ENCODE data around the gene GRIP1.

Gene GRIP1

DNA sequence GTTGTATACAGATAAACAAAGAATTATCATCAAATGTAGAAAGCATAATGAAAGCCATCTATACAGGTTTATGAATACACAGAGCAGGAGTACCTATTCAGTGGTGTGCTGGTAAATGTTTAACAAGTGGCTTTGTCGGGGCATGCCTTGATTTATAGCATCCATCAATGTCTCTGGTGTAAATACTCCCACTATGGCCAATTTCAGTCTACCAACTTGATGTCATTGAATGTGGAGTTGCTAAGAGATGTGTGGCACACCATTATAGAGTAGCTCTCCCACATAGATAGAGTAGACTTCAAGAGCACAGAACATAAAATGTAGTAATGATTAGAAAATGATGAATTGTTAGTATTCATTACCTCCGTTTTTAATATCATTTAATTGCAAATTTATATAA lies 9.3 kb downstream of the GRIP1 start:
- no peaks in the 10 kb centered on the region for H3K9me3 ChIP-seq (ENCODE audit: insufficient read depth, low read length)
- H3K9ac ChIP-seq (ENCODE audit: insufficient read length, low read depth), result no peak overlapping the region
- no peaks in the 10 kb centered on the region for H3K27me3 ChIP-seq (ENCODE audit: insufficient read depth, insufficient read length)
- TF ChIP-seq ZNF274 (IDR thresholded peaks at IDR 0.05; ENCODE audit: low read depth, low read length) (no peak), YY1 (IDR thresholded peaks at IDR 0.05; ENCODE audit: insufficient read depth, insufficient read length) (no peak), SUZ12 (IDR thresholded peaks at IDR 0.05; ENCODE audit: extremely low read depth, insufficient read depth, insufficient read length) (no peak)
- H3K4me3 ChIP-seq (ENCODE audit: insufficient read length, low read depth), result no peak overlapping the region
- no peak for DNase-seq (ENCODE audit: low read depth, low spot score)
- no peaks in the 10 kb centered on the region for H3K36me3 ChIP-seq (ENCODE audit: insufficient read depth, insufficient read length, low read length)
- no peaks in the 10 kb centered on the region for H3K4me1 ChIP-seq (ENCODE audit: insufficient read depth, insufficient read length)

GRCh38 chr12:66668311-66668710 lies 10.6 kb downstream of the GRIP1 start:
- Histone ChIP-seq H3K9me3 (ENCODE audit: insufficient read depth, low read length) (no peaks in the 10 kb centered on the region), H3K4me3 (ENCODE audit: insufficient read length, low read depth) (no peak overlapping the region), H3K9ac (ENCODE audit: insufficient read length, low read depth) (no peak overlapping the region), H3K4me1 (ENCODE audit: insufficient read depth, insufficient read length) (no peaks in the 10 kb centered on the region), H3K36me3 (ENCODE audit: insufficient read depth, insufficient read length, low read length) (no peaks in the 10 kb centered on the region), H3K27me3 (ENCODE audit: insufficient read depth, insufficient read length) (no peaks in the 10 kb centered on the region)
- DNase-seq (ENCODE audit: low read depth, low spot score), result no peak
- TF ChIP-seq ZNF274 (IDR thresholded peaks at IDR 0.05; ENCODE audit: low read depth, low read length) (no peak), YY1 (IDR thresholded peaks at IDR 0.05; ENCODE audit: insufficient read depth, insufficient read length) (no peak), SUZ12 (IDR thresholded peaks at IDR 0.05; ENCODE audit: extremely low read depth, insufficient read depth, insufficient read length) (no peak)

DNA sequence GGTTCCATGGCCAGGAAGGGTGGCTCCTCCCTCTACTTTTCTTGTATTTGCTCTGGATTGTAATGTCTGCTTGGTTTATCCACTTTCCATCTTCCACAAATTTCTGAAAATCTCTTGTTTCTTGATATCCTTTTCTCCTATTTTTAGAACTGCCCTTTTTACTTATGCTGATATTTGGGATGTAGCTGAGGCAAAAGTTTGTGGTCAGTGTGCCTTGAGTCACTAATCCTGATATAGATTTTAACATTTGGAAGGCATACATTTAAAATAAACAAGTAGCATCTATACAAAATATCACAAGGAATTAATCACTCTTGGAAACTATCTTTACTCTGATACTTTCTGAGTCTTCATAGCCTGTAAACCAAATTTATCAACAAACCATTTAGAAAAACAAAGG lies 11.0 kb downstream of the GRIP1 start:
- Histone ChIP-seq H3K4me1 (ENCODE audit: insufficient read depth, insufficient read length) (no peaks in the 10 kb centered on the region), H3K9me3 (ENCODE audit: insufficient read depth, low read length) (no peaks in the 10 kb centered on the region), H3K27me3 (ENCODE audit: insufficient read depth, insufficient read length) (no peaks in the 10 kb centered on the region), H3K9ac (ENCODE audit: insufficient read length, low read depth) (no peak overlapping the region), H3K36me3 (ENCODE audit: insufficient read depth, insufficient read length, low read length) (no peaks in the 10 kb centered on the region), H3K4me3 (ENCODE audit: insufficient read length, low read depth) (no peak overlapping the region)
- no peak for TF ChIP-seq YY1 (IDR thresholded peaks at IDR 0.05; ENCODE audit: insufficient read depth, insufficient read length)
- TF ChIP-seq SUZ12 (IDR thresholded peaks at IDR 0.05; ENCODE audit: extremely low read depth, insufficient read depth, insufficient read length), result no peak
- no peak for TF ChIP-seq ZNF274 (IDR thresholded peaks at IDR 0.05; ENCODE audit: low read depth, low read length)
- no peak for DNase-seq (ENCODE audit: low read depth, low spot score)

DNA sequence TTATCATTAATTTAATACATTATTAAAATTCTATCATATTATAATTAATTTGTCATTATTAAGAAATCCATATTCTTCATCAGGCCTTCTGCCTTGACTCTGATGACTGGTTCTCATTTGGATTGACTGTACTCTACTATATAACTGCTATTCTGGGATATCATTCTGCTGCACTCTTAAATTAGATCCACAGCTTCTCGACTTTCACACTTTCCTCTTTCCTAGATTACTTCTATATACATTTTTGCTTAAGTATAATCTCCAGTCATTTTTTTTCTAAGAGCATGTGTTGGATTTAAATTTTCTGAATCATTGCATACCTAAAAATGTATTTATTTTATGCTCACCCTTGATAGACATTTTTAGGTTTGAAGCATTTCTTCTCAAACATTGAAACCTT lies 12.4 kb downstream of the GRIP1 start:
- H3K27me3 ChIP-seq (ENCODE audit: insufficient read depth, insufficient read length), result no peaks in the 10 kb centered on the region
- no peaks in the 10 kb centered on the region for H3K36me3 ChIP-seq (ENCODE audit: insufficient read depth, insufficient read length, low read length)
- H3K9ac ChIP-seq (ENCODE audit: insufficient read length, low read depth), result no peak overlapping the region
- TF ChIP-seq SUZ12 (IDR thresholded peaks at IDR 0.05; ENCODE audit: extremely low read depth, insufficient read depth, insufficient read length), result no peak
- no peak for TF ChIP-seq ZNF274 (IDR thresholded peaks at IDR 0.05; ENCODE audit: low read depth, low read length)
- TF ChIP-seq YY1 (IDR thresholded peaks at IDR 0.05; ENCODE audit: insufficient read depth, insufficient read length), result no peak
- no peaks in the 10 kb centered on the region for H3K4me1 ChIP-seq (ENCODE audit: insufficient read depth, insufficient read length)
- no peaks in the 10 kb centered on the region for H3K9me3 ChIP-seq (ENCODE audit: insufficient read depth, low read length)
- DNase-seq (ENCODE audit: low read depth, low spot score), result no peak
- H3K4me3 ChIP-seq (ENCODE audit: insufficient read length, low read depth), result no peak overlapping the region

DNA sequence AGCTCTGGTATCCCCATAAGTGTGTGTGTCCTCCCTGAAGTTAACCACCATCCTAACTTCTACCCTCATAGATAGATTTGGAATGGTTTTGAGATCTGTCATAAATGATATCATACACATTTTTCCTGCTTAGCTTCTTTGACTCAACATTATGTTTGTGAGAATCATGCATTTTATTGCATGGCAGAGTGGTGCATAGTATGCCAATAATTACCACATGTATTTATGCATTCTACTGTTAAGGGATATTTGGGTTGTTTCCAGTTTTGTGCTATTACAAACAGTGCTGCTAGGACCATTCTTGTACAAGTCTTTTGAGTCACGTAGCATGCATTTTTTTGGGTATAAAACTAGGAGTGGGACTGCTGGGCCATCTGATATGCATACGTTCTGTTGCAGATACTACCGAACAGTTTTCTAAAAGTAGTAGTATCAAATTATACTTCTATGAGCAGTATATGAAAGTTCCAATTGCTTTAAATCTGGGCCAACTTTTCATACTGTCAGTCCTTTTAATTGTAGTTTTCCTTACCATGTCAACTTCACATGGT lies 13.4 kb downstream of the GRIP1 start:
- Histone ChIP-seq H3K36me3 (ENCODE audit: insufficient read depth, insufficient read length, low read length) (no peaks in the 10 kb centered on the region), H3K4me3 (ENCODE audit: insufficient read length, low read depth) (no peak overlapping the region), H3K9ac (ENCODE audit: insufficient read length, low read depth) (no peak overlapping the region), H3K9me3 (ENCODE audit: insufficient read depth, low read length) (no peaks in the 10 kb centered on the region), H3K27me3 (ENCODE audit: insufficient read depth, insufficient read length) (no peaks in the 10 kb centered on the region), H3K4me1 (ENCODE audit: insufficient read depth, insufficient read length) (no peaks in the 10 kb centered on the region)
- TF ChIP-seq ZNF274 (IDR thresholded peaks at IDR 0.05; ENCODE audit: low read depth, low read length), result no peak
- TF ChIP-seq YY1 (IDR thresholded peaks at IDR 0.05; ENCODE audit: insufficient read depth, insufficient read length), result no peak
- no peak for TF ChIP-seq SUZ12 (IDR thresholded peaks at IDR 0.05; ENCODE audit: extremely low read depth, insufficient read depth, insufficient read length)
- no peak for DNase-seq (ENCODE audit: low read depth, low spot score)

DNA sequence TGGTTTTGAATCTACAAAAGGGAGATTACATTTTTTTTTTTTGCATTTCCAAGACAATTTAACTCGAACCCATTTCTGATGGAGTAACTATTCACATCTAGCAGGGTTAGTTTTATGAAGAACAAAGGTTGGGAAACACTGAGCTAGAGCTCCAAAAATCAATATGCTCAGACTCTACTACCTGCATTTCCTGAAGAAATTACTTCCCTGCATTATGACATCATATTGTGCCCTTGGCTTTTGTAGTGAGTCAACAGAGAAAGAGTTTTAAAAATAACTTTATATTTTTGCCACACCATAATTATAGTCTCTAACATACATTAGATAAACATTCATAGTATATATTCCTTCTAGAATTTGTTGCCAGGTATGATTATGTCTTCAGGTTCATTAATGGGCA lies 14.8 kb downstream of the GRIP1 start:
- H3K4me3 ChIP-seq (ENCODE audit: insufficient read length, low read depth), result no peak overlapping the region
- no peak overlapping the region for H3K9ac ChIP-seq (ENCODE audit: insufficient read length, low read depth)
- no peaks in the 10 kb centered on the region for H3K9me3 ChIP-seq (ENCODE audit: insufficient read depth, low read length)
- H3K4me1 ChIP-seq (ENCODE audit: insufficient read depth, insufficient read length), result no peaks in the 10 kb centered on the region
- H3K27me3 ChIP-seq (ENCODE audit: insufficient read depth, insufficient read length), result no peaks in the 10 kb centered on the region
- TF ChIP-seq ZNF274 (IDR thresholded peaks at IDR 0.05; ENCODE audit: low read depth, low read length), result no peak
- TF ChIP-seq YY1 (IDR thresholded peaks at IDR 0.05; ENCODE audit: insufficient read depth, insufficient read length), result no peak
- no peak for TF ChIP-seq SUZ12 (IDR thresholded peaks at IDR 0.05; ENCODE audit: extremely low read depth, insufficient read depth, insufficient read length)
- DNase-seq (ENCODE audit: low read depth, low spot score), result no peak
- H3K36me3 ChIP-seq (ENCODE audit: insufficient read depth, insufficient read length, low read length), result no peaks in the 10 kb centered on the region

DNA sequence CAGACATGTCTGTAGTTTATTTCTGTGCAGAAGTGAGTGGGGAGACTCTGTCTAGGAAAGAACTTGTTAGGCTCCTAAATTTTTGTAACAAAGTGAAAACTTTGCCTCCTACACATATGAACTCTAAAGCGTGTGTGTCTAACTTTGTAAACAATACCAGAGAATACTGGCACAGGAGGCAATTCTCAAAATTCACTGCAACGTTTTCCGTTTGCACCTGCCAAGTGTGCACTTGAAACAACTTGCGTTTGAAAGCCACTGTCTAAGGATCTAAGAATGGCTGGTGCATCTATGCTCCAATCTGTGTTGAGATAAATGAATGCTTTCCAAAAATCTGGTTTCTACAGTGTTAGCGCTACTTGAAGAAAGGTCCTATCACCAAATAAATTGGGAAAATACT lies 15.3 kb downstream of the GRIP1 start:
- TF ChIP-seq ZNF274 (IDR thresholded peaks at IDR 0.05; ENCODE audit: low read depth, low read length), result no peak
- TF ChIP-seq SUZ12 (IDR thresholded peaks at IDR 0.05; ENCODE audit: extremely low read depth, insufficient read depth, insufficient read length), result no peak
- TF ChIP-seq YY1 (IDR thresholded peaks at IDR 0.05; ENCODE audit: insufficient read depth, insufficient read length), result no peak
- no peak for DNase-seq (ENCODE audit: low read depth, low spot score)

More for the DNA sequence above, 15.3 kb downstream of the GRIP1 start:
- H3K4me3 ChIP-seq (ENCODE audit: insufficient read length, low read depth), result no peak overlapping the region
- H3K4me1 ChIP-seq (ENCODE audit: insufficient read depth, insufficient read length), result no peaks in the 10 kb centered on the region
- no peaks in the 10 kb centered on the region for H3K27me3 ChIP-seq (ENCODE audit: insufficient read depth, insufficient read length)
- no peaks in the 10 kb centered on the region for H3K9me3 ChIP-seq (ENCODE audit: insufficient read depth, low read length)
- no peaks in the 10 kb centered on the region for H3K36me3 ChIP-seq (ENCODE audit: insufficient read depth, insufficient read length, low read length)
- H3K9ac ChIP-seq (ENCODE audit: insufficient read length, low read depth), result no peak overlapping the region

All from NT2/D1 (cell line).